ENCODE data around the gene PKD2.

DNA sequence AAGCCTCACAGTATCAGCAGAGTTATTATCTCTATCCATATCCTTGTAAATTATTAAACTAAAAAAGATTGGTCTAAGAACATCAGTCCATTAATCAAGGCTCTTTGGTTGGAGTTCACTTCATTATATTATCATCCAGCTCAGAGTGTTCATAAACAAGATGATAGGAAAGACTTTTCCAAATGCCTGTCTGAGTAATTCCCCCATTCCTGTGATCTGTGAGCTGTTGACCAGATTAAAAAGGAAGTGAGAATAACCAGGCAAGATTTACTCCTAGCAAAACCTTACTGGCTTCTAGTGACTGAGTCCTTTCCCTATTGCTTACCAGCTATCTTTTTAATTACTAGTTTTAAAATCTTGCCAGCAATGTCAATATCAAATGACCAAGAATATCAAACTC lies 14.9 kb downstream of the PKD2 start:
- no peak for TF ChIP-seq TAF1 (IDR thresholded peaks at IDR 0.05; ENCODE audit: low read depth)
- TF ChIP-seq, protein P1, sequence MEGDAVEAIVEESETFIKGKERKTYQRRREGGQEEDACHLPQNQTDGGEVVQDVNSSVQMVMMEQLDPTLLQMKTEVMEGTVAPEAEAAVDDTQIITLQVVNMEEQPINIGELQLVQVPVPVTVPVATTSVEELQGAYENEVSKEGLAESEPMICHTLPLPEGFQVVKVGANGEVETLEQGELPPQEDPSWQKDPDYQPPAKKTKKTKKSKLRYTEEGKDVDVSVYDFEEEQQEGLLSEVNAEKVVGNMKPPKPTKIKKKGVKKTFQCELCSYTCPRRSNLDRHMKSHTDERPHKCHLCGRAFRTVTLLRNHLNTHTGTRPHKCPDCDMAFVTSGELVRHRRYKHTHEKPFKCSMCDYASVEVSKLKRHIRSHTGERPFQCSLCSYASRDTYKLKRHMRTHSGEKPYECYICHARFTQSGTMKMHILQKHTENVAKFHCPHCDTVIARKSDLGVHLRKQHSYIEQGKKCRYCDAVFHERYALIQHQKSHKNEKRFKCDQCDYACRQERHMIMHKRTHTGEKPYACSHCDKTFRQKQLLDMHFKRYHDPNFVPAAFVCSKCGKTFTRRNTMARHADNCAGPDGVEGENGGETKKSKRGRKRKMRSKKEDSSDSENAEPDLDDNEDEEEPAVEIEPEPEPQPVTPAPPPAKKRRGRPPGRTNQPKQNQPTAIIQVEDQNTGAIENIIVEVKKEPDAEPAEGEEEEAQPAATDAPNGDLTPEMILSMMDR (IDR thresholded peaks at IDR 0.05; ENCODE audit: poor library complexity, severe bottlenecking), result no peak
- no peak for TF ChIP-seq POLR2AphosphoS5 (IDR thresholded peaks at IDR 0.05)

All from neural cell (in vitro differentiated cells).